Measurements from ENCODE around the gene CRISPLD2.

Gene CRISPLD2

GRCh38 chr16:84815462-84815861 is 4.3 kb upstream of the CRISPLD2 start (continued):
- TF ChIP-seq ZBTB11 (tag by site-specific recombination; conservative IDR thresholded peaks at IDR 0.05; ENCODE audit: low read depth): no peak
- no peak for TF ChIP-seq ZNF530 (tag by site-specific recombination; IDR thresholded peaks at IDR 0.05; ENCODE audit: low read depth)

GRCh38 chr16:84816023-84816422 is 3.8 kb upstream of the CRISPLD2 start:
- Histone ChIP-seq H3K4me1 (ENCODE audit: control insufficient read depth, insufficient read depth, low read length) (no peaks in the 10 kb centered on the region), H3K9me3 (ENCODE audit: control insufficient read depth, insufficient read depth, low read depth, low read length) (no peaks in the 10 kb centered on the region), H3K4me3 (ENCODE audit: low read depth, low read length) (no peak overlapping the region), H3K36me3 (ENCODE audit: control insufficient read depth in 2 of 2, insufficient read depth in 1 of 2, low read length in 2 of 2) (no peaks in the 10 kb centered on the region), H3K27ac (ENCODE audit: extremely low read depth, low read depth, low read length) (no peak overlapping the region)
- TF ChIP-seq PATZ1 (tag by site-specific recombination; IDR thresholded peaks at IDR 0.05) (no peak), ZNF214 (tag by site-specific recombination; IDR thresholded peaks at IDR 0.05; ENCODE audit: borderline replicate concordance) (no peak), ZNF174 (tag by site-specific recombination; IDR thresholded peaks at IDR 0.05) (no peak), ZNF341 (tag by site-specific recombination; IDR thresholded peaks at IDR 0.05; ENCODE audit: low read depth) (no peak), ZFP3 (tag by site-specific recombination; IDR thresholded peaks at IDR 0.05; ENCODE audit: low read depth) (no peak), ZNF776 (tag by site-specific recombination; IDR thresholded peaks at IDR 0.05; ENCODE audit: borderline replicate concordance) (no peak), YY1 (tag by site-specific recombination; IDR thresholded peaks at IDR 0.05) (no peak), ZNF660 (tag by site-specific recombination; IDR thresholded peaks at IDR 0.05) (no peak), ZFP37 (tag by site-specific recombination; IDR thresholded peaks at IDR 0.05) (no peak)
- TF ChIP-seq, protein P1, sequence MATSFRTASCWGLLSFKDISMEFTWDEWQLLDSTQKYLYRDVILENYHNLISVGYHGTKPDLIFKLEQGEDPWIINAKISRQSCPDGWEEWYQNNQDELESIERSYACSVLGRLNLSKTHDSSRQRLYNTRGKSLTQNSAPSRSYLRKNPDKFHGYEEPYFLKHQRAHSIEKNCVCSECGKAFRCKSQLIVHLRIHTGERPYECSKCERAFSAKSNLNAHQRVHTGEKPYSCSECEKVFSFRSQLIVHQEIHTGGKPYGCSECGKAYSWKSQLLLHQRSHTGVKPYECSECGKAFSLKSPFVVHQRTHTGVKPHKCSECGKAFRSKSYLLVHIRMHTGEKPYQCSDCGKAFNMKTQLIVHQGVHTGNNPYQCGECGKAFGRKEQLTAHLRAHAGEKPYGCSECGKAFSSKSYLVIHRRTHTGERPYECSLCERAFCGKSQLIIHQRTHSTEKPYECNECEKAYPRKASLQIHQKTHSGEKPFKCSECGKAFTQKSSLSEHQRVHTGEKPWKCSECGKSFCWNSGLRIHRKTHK (tag by site-specific recombination; IDR thresholded peaks at IDR 0.05): no peak
- ChIA-PET CTCF (no interaction called here), POLR2A (no interaction called here)

- CTCF ChIA-PET: no interaction called here
These were observed 3.3 kb upstream of the CRISPLD2 start for GRCh38 chr16:84816485-84816884.

More at GRCh38 chr16:84816485-84816884, 3.3 kb upstream of the CRISPLD2 start:
- H3K27ac ChIP-seq (ENCODE audit: extremely low read depth, low read depth, low read length): no peak overlapping the region
- no peaks in the 10 kb centered on the region for H3K9me3 ChIP-seq (ENCODE audit: control insufficient read depth, insufficient read depth, low read depth, low read length)
- no peaks in the 10 kb centered on the region for H3K36me3 ChIP-seq (ENCODE audit: control insufficient read depth in 2 of 2, insufficient read depth in 1 of 2, low read length in 2 of 2)
- H3K4me3 ChIP-seq (ENCODE audit: low read depth, low read length): no peak overlapping the region
- no peaks in the 10 kb centered on the region for H3K4me1 ChIP-seq (ENCODE audit: control insufficient read depth, insufficient read depth, low read length)
- TF ChIP-seq ZNF449 (tag by site-specific recombination; IDR thresholded peaks at IDR 0.05) (peak; percentile 58), ZNF791 (tag by site-specific recombination; IDR thresholded peaks at IDR 0.05) (no peak)
- POLR2A ChIA-PET: no interaction called here

All from HEK293 (cell line).